ENCODE measurements around the gene SSU72. TPM values are rescaled to one million over a fixed set of nuclear protein-coding genes. Genes with fewer than 3 reads are reported as not detected.

Gene SSU72
- polyA plus RNA-seq, 1 donor from 2014 or later = 56.2 TPM

- H3K9me3 ChIP-seq (ENCODE audit: low read length) = no peaks in the 10 kb centered on the region
- no peaks in the 10 kb centered on the region for H3K36me3 ChIP-seq (ENCODE audit: insufficient read depth, low read length)
- H3K4me2 ChIP-seq (ENCODE audit: low read length) = no peak overlapping the region
- H4K20me1 ChIP-seq (ENCODE audit: insufficient read depth) = no peaks in the 10 kb centered on the region
- H3K9ac ChIP-seq (ENCODE audit: low read length) = no peak overlapping the region
- H3K4me3 ChIP-seq (ENCODE audit: low read length) = no peak overlapping the region
- TF ChIP-seq RAD21 (conservative IDR thresholded peaks at IDR 0.05) (no peak), EP300 (conservative IDR thresholded peaks at IDR 0.05; ENCODE audit: poor library complexity, severe bottlenecking) (no peak), POLR2AphosphoS5 (IDR thresholded peaks at IDR 0.05) (no peak), TAF1 (IDR thresholded peaks at IDR 0.05; ENCODE audit: low read depth) (no peak), MXI1 (conservative IDR thresholded peaks at IDR 0.05; ENCODE audit: poor library complexity, severe bottlenecking) (no peak), EZH2 (IDR thresholded peaks at IDR 0.05; ENCODE audit: borderline replicate concordance, insufficient read depth, low read length, poor library complexity, severe bottlenecking) (no peak)
- TF ChIP-seq, protein P1, sequence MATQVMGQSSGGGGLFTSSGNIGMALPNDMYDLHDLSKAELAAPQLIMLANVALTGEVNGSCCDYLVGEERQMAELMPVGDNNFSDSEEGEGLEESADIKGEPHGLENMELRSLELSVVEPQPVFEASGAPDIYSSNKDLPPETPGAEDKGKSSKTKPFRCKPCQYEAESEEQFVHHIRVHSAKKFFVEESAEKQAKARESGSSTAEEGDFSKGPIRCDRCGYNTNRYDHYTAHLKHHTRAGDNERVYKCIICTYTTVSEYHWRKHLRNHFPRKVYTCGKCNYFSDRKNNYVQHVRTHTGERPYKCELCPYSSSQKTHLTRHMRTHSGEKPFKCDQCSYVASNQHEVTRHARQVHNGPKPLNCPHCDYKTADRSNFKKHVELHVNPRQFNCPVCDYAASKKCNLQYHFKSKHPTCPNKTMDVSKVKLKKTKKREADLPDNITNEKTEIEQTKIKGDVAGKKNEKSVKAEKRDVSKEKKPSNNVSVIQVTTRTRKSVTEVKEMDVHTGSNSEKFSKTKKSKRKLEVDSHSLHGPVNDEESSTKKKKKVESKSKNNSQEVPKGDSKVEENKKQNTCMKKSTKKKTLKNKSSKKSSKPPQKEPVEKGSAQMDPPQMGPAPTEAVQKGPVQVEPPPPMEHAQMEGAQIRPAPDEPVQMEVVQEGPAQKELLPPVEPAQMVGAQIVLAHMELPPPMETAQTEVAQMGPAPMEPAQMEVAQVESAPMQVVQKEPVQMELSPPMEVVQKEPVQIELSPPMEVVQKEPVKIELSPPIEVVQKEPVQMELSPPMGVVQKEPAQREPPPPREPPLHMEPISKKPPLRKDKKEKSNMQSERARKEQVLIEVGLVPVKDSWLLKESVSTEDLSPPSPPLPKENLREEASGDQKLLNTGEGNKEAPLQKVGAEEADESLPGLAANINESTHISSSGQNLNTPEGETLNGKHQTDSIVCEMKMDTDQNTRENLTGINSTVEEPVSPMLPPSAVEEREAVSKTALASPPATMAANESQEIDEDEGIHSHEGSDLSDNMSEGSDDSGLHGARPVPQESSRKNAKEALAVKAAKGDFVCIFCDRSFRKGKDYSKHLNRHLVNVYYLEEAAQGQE (IDR thresholded peaks at IDR 0.05; ENCODE audit: borderline replicate concordance) = no peak
- no peak overlapping the region for H2AFZ ChIP-seq (ENCODE audit: low read depth, low read length)
- H3K27me3 ChIP-seq (ENCODE audit: insufficient read depth, low read depth, low read length) = peaks cover 4% of the 10 kb centered on the region
- H3F3A ChIP-seq (ENCODE audit: insufficient read depth, low read length, poor library complexity, severe bottlenecking) = no peaks in the 10 kb centered on the region
- no peaks in the 10 kb centered on the region for H3K9me2 ChIP-seq (ENCODE audit: insufficient read depth, low read length)
- H3K79me2 ChIP-seq (replicated peaks; ENCODE audit: insufficient read depth, low read length) = peaks cover 14% of the 10 kb centered on the region
- no peak overlapping the region for H3K27ac ChIP-seq (ENCODE audit: low read length)
These were observed 2.8 kb upstream of the SSU72 start for GRCh38 chr1:1577367-1578011.

DNA sequence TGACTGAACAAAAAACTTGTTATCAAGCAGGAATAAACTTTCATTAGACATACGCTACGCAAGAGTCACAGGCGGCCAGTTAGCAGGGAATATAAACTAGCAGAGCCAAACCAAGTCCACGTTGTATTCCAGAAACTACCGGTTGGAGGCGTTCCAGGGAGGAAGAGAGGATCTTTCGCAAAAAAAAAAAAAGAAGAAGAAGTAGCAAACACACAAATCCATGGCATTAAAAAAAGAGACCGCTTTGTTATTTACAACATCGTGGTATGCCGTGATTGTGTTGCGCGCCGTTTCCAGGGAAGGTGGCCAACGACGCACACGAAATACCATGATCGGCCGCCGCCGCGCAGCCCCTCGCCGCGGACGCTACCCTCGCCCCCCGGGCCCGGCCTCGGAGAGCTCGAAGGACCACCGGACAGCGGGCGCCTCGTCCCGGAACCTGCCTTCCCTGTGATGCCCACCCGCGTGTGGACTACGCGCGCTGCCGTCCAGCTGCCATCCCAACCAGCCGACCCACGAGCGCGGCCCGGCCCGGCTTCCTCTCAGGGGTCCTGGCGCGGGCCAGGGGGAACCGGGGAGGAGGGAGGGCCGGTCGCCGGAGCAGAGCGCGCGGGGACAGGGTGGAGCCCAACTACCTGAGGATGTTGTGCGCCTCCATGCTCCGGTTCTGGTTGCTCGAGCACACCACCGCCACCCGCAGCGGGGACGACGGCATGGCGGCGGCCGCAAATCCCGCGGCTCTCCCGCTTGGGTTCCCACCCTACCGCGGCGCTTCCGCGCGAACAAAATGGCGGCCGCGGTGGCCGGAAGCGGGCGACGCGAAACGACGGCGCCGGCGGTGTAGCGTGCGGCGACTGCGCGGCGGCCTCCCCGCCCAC, 581 bp downstream of the SSU72 start:
- Histone ChIP-seq H3K9me2 (ENCODE audit: insufficient read depth, low read length) (no peaks in the 10 kb centered on the region), H3K27me3 (ENCODE audit: insufficient read depth, low read depth, low read length) (no peaks in the 10 kb centered on the region), H3K9me3 (ENCODE audit: low read length) (no peaks in the 10 kb centered on the region), H3K9ac (ENCODE audit: low read length) (peak overlapping the region; percentile 93), H3K4me3 (ENCODE audit: low read length) (peak overlapping the region; percentile 100), H3K4me2 (ENCODE audit: low read length) (peak overlapping the region; percentile 50), H2AFZ (ENCODE audit: low read depth, low read length) (peak overlapping the region; percentile 56), H3F3A (ENCODE audit: insufficient read depth, low read length, poor library complexity, severe bottlenecking) (no peaks in the 10 kb centered on the region), H3K79me2 (replicated peaks; ENCODE audit: insufficient read depth, low read length) (peaks cover 38% of the 10 kb centered on the region), H4K20me1 (ENCODE audit: insufficient read depth) (peaks cover 8% of the 10 kb centered on the region), H3K36me3 (ENCODE audit: insufficient read depth, low read length) (no peaks in the 10 kb centered on the region), H3K27ac (ENCODE audit: low read length) (peak overlapping the region; percentile 90)
- TF ChIP-seq, protein P1 (IDR thresholded peaks at IDR 0.05; ENCODE audit: borderline replicate concordance) = peak; percentile 62
- TF ChIP-seq, protein P2, sequence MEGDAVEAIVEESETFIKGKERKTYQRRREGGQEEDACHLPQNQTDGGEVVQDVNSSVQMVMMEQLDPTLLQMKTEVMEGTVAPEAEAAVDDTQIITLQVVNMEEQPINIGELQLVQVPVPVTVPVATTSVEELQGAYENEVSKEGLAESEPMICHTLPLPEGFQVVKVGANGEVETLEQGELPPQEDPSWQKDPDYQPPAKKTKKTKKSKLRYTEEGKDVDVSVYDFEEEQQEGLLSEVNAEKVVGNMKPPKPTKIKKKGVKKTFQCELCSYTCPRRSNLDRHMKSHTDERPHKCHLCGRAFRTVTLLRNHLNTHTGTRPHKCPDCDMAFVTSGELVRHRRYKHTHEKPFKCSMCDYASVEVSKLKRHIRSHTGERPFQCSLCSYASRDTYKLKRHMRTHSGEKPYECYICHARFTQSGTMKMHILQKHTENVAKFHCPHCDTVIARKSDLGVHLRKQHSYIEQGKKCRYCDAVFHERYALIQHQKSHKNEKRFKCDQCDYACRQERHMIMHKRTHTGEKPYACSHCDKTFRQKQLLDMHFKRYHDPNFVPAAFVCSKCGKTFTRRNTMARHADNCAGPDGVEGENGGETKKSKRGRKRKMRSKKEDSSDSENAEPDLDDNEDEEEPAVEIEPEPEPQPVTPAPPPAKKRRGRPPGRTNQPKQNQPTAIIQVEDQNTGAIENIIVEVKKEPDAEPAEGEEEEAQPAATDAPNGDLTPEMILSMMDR (IDR thresholded peaks at IDR 0.05; ENCODE audit: poor library complexity, severe bottlenecking) = peak; percentile 64
- TF ChIP-seq EZH2 (IDR thresholded peaks at IDR 0.05; ENCODE audit: borderline replicate concordance, insufficient read depth, low read length, poor library complexity, severe bottlenecking) (no peak), MXI1 (conservative IDR thresholded peaks at IDR 0.05; ENCODE audit: poor library complexity, severe bottlenecking) (no peak), RAD21 (conservative IDR thresholded peaks at IDR 0.05) (peak; percentile 39), TAF1 (IDR thresholded peaks at IDR 0.05; ENCODE audit: low read depth) (peak; percentile 28), SMC3 (conservative IDR thresholded peaks at IDR 0.05; ENCODE audit: poor library complexity) (peak; percentile 54)

All from neural cell (in vitro differentiated cells).